ENCODE measurements around the gene GPC6.
A peak's percentile ranks its signal among the peaks of the same experiment; 100 is the strongest.

The GPC6 gene

GRCh38 chr13:94259984-94260383, 1033.4 kb downstream of the GPC6 start:
- TF ChIP-seq POLR2A (IDR thresholded peaks at IDR 0.05; ENCODE audit: extremely low read depth, insufficient read length), result no peak
- DNase-seq (ENCODE audit: low read depth), result no peak
- no peak overlapping the region for H3K4me3 ChIP-seq (ENCODE audit: low read depth, low read length)

- H3K4me3 ChIP-seq (ENCODE audit: low read depth, low read length), result no peak overlapping the region
- TF ChIP-seq MYC (IDR thresholded peaks at IDR 0.05; ENCODE audit: low read depth, low read length), result no peak
- no peak for TF ChIP-seq CTCF (IDR thresholded peaks at IDR 0.05; ENCODE audit: low read depth, low read length)
- TF ChIP-seq, protein P1, sequence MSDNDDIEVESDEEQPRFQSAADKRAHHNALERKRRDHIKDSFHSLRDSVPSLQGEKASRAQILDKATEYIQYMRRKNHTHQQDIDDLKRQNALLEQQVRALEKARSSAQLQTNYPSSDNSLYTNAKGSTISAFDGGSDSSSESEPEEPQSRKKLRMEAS (IDR thresholded peaks at IDR 0.05; ENCODE audit: low read depth, low read length), result no peak
- TF ChIP-seq POLR2A (IDR thresholded peaks at IDR 0.05; ENCODE audit: extremely low read depth, insufficient read length), result no peak
- peak; percentile 2 for DNase-seq (ENCODE audit: low read depth)
Measured at GRCh38 chr13:94261163-94261562, 1034.6 kb downstream of the GPC6 start.

- TF ChIP-seq, protein P1 (IDR thresholded peaks at IDR 0.05; ENCODE audit: low read depth, low read length), result no peak
- TF ChIP-seq MYC (IDR thresholded peaks at IDR 0.05; ENCODE audit: low read depth, low read length) (no peak), CTCF (IDR thresholded peaks at IDR 0.05; ENCODE audit: low read depth, low read length) (no peak), POLR2A (IDR thresholded peaks at IDR 0.05; ENCODE audit: extremely low read depth, insufficient read length) (no peak)
- DNase-seq (ENCODE audit: low read depth), result no peak
- no peak overlapping the region for H3K4me3 ChIP-seq (ENCODE audit: low read depth, low read length)
Measured at GRCh38 chr13:94263038-94263437, 1036.4 kb downstream of the GPC6 start.

DNA sequence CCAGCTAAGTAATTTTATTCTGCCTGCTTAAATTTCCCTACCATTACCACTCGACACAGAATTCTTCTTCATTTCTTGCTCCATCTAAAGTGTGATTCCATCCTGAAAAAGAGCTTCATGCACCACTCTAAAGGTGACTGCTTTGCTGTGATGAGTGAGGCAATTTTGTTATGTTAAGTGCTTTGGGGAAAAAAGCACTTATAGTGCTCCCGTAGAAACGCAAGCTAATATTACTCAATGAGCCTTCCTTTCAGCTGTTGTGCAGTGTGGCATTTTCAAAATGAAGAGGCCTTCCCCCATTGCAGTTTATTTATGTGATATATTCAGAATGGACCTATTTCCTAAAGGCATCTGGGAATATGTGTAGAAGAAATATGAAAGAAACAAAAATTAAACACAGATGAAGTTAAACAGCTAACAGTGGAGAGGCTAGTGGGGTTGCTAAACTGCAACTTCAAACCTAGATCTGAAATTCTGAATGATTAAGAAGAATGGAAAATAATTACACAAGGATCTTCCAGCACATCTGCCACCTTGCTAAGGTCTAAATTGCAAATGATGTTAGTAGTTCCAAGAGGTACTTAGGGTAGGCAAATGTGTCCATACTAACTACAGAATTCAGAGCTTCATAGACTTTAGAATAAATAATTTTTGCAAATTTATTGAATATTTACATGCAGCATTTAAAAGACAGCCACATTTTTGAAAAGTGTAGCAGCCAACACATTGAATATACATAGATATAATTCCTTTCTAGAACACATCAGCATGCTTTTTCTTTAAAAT, 1041.2 kb downstream of the GPC6 start:
- DNase-seq (ENCODE audit: low read depth), result no peak
- no peak for TF ChIP-seq CTCF (IDR thresholded peaks at IDR 0.05; ENCODE audit: low read depth, low read length)
- TF ChIP-seq, protein P1 (IDR thresholded peaks at IDR 0.05; ENCODE audit: low read depth, low read length), result no peak
- TF ChIP-seq MYC (IDR thresholded peaks at IDR 0.05; ENCODE audit: low read depth, low read length), result no peak
- H3K4me3 ChIP-seq (ENCODE audit: low read depth, low read length), result no peak overlapping the region

DNA sequence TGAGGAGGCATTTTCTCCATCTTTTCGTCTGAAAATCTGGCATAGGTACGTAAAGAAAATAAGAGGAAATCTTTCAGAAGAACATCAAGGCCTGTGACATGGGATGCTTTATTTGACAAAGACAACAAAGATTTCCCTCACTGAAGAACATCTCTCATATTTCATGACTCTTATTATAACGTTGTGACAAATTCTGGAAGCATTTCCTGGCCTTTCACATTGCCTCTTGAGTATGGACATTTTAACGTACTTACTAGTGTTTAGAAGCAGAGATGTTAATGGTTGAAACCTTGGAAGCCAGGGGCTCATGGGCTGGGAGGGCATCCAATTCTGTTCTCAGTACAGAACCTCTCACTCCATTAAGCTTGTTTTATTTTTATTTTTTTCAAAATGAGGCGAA, 1042.1 kb downstream of the GPC6 start:
- no peak overlapping the region for H3K4me3 ChIP-seq (ENCODE audit: low read depth, low read length)
- TF ChIP-seq CTCF (IDR thresholded peaks at IDR 0.05; ENCODE audit: low read depth, low read length), result no peak
- TF ChIP-seq, protein P1 (IDR thresholded peaks at IDR 0.05; ENCODE audit: low read depth, low read length), result no peak
- no peak for TF ChIP-seq POLR2A (IDR thresholded peaks at IDR 0.05; ENCODE audit: extremely low read depth, insufficient read length)
- TF ChIP-seq MYC (IDR thresholded peaks at IDR 0.05; ENCODE audit: low read depth, low read length), result no peak

GRCh38 chr13:94269557-94269956, 1043.0 kb downstream of the GPC6 start:
- no peak overlapping the region for H3K4me3 ChIP-seq (ENCODE audit: low read depth, low read length)
- no peak for DNase-seq (ENCODE audit: low read depth)
- TF ChIP-seq MYC (IDR thresholded peaks at IDR 0.05; ENCODE audit: low read depth, low read length) (no peak), POLR2A (IDR thresholded peaks at IDR 0.05; ENCODE audit: extremely low read depth, insufficient read length) (no peak)

More for the DNA sequence above, 1042.1 kb downstream of the GPC6 start:
- no peak for DNase-seq (ENCODE audit: low read depth)

- H3K4me3 ChIP-seq (ENCODE audit: low read depth, low read length), result no peak overlapping the region
- DNase-seq (ENCODE audit: low read depth), result no peak
- TF ChIP-seq, protein P1 (IDR thresholded peaks at IDR 0.05; ENCODE audit: low read depth, low read length), result no peak
- TF ChIP-seq CTCF (IDR thresholded peaks at IDR 0.05; ENCODE audit: low read depth, low read length) (no peak), MYC (IDR thresholded peaks at IDR 0.05; ENCODE audit: low read depth, low read length) (no peak), POLR2A (IDR thresholded peaks at IDR 0.05; ENCODE audit: extremely low read depth, insufficient read length) (no peak)
Measured at GRCh38 chr13:94270556-94270955, 1043.9 kb downstream of the GPC6 start.

All from NB4 (cell line).